Stimulated activated CD8-positive, alpha-beta memory T cell treated with anti-CD3 and anti-CD28 coated beads, Interleukin-4, amount 100 ng/mL, for 4 hours (primary cell): Measurements from ENCODE around the gene CA10.

Experiments used
- DNase-seq, 2 donors: peaks; one replicate each; pipeline ENCODE4 v3.0.0-alpha.2; 2020; ENCODE audit warnings: low read depth in 2 of 2, low spot score in 1 of 2

CA10 gene

DNA sequence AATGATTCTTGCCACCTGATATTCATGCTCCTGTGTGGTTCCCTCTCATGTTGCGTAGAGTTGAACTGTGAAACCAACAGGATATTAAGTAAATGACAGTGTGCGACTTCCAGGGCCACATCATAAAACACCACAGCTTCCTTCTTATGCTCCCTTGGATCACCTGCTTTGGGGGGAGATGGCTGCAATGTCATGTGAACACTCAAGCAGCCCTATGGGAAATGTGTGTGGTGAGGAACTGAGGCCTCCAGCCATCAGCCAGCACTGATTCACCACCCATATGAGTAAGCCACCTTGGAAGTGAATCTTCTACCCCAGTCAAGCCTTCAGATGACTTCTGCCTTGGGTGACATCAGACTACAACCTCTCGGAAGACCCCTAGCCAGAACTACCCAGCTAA, 470.6 kb downstream of the CA10 start:
- DNase-seq: no peak

DNA sequence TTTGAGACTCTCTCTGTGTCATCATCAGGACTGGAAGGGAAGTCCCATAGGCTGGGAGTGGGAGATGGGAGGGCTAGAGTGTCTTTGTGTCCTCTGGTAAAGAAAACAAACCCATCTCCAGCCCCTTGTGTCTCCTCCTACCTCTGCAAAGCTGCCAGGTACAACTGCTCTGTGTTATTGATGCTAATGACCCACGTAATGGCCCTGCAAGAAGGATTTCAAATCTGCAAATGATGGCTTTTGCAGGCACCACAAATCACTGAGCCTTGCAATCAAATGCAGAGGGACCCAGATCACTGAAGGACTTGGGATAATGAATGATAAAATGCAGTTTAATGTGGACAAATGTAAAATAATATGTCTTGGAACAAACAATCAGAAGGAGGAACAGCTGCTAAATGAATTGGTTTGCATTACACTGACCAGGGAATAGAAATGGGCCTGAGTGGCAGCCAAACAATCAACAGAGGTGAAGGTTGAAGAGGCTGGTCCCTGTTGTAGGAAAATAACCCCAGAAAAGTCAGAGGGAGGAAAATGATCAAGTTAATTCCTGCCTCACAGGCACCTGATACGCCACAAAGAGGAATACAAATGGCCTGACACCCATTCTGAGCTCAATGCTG, 473.1 kb downstream of the CA10 start:
- DNase-seq: no peak

DNA sequence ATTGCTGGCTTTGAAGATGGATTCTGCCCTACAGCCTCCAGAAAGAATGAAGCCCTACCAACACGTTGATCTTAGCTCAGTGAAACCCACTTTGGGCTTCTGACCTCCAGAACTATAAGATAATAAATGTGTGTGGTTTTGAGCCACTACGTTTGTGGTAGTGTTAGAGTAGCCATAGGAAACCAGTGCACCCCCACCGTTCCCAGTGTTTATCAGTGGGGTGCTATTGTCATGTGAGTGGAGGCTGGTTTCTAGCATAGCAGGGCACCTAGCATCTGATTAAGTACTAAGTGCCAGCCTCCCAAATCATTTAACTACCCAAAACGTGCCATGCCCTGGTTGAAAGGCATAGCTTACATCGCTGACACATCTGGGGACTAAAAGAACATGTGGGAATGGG, 474.3 kb downstream of the CA10 start:
- no peak for DNase-seq

DNA sequence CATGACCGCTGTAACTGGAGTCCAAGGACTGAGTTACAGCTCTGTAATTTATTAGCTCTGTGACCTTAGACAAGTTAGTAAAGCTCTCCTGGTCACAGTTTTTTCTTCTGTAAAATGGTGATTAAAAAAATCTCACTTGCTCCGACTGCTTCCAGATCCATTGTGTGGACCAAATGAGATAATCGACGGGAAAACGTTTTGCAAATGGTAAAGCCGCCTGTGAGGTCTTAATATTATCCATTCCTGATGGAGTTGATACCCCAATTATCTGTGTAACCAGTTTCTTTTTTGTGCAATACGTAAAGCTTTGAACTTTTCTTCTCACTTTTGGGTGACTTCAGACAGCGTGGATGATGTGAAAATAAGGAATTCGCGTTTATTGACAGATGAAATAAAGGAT, 475.2 kb downstream of the CA10 start:
- DNase-seq: no peak

GRCh38 chr17:51682115-51682514, 476.4 kb downstream of the CA10 start:
- no peak for DNase-seq

DNA sequence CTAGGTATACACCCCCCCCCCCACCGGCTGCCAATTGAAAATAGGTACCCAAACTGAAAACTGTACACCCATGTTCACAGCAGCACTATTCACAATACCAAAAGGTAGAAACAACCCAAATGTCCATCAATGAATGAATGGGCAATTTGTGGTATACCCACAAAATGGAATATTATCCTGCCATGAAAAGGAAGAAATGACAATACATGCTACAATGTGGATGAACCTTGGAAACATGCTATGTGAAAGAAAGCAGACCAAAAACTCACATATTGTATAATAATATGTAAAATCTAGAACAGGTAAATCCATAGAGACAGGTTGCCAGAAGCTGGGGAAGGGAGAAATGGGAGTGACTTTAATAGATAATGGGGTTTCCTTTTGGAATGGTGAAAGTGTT, 480.6 kb downstream of the CA10 start:
- no peak for DNase-seq

- no peak for DNase-seq
Observed at GRCh38 chr17:51676691-51677487, 481.6 kb downstream of the CA10 start.

DNA sequence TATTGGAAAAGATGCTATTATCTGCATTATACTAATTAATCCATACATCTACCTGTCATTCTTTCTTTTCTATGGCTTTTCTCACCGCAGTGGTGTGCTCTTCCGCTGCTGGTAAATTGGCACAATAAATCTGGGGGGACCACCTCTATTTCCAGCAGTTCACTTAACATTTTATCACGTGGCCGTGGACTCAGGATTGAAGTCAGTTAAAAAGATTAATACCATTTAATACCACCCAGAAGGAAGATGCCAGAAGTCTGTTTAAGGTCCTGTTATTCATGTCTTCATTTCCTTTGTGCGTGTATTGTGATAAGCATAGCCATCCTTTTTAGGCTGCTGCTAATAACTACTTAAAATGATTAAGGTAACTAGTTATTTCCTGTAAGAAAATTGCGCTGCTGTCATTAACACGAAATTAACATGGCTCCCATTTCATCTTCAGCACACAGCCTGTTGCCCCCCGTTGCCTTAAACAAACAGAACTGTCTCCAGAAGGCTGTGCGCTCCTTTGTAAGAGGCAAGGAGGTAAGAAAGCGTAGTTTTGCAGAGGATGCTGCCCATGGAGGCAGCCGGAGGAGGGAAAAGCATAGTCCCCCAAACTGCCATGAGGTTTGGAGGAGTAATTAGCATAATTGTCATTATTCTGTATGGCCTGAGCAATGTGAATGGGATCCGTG, 483.8 kb downstream of the CA10 start:
- DNase-seq: no peak

DNA sequence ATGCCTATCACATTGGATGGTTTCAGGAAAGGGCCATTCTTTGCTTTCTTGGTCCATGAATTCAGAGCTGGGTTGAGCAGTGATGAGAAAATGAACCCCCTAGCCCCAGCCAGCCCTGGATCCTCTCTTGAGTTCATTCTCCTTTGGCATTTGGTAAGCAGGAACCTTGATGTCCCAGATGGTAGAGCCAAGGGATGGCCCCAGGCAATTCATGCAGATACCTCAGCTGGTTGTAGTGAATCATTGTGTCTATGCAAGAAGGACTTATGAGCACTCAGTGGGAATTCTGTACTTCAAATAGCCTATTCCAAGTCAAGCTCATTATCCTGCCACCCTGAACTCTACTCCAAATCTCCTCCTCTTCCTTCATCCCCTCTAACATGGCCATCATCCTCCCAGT, 485.4 kb downstream of the CA10 start:
- DNase-seq: no peak

GRCh38 chr17:51672065-51672464, 486.4 kb downstream of the CA10 start:
- DNase-seq: no peak

- no peak for DNase-seq
Observed at GRCh38 chr17:51670899-51671298, 487.6 kb downstream of the CA10 start.

- DNase-seq: no peak
Observed at GRCh38 chr17:51668963-51669246, 489.6 kb downstream of the CA10 start.

DNA sequence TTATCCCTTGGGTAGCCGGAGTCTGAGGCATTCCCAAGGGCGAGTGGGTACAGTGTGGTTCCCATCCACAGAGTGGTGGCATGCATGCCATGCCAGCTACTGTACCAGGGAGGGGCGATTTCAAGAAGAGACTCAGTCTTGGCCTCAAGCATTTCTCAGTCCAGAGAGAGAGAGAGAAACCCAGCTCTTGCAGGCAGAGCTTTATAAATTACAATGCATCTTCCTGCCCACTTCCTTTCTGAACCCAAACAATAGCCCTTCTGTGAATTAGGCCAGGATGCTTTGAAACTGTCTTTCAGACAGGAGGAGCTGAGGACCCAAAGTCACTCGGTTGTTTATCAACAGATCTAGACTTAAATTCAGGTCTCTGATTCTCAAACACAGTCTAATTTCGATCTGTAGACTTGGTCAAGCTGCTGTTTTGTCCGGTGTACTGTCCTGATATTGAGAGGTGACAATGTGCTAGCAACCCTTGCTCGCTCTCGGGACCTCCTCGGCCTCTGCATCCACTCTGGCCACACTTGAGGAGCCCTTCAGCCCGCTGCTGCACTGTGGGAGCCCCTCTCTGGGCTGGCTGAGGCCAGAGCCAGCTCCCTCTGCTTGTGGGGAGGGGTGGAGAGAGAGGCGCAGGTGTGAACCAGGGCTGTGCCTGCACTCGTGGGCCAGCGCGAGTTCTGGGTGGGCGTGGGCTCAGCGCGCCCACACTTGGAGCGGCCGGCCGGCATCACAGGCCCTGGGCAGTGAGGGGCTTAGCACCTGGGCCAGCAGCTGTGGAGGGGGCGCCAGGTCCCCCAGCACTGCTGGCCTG, 490.2 kb downstream of the CA10 start:
- no peak for DNase-seq

- no peak for DNase-seq
Observed at GRCh38 chr17:51667706-51668083, 490.8 kb downstream of the CA10 start.

- no peak for DNase-seq
Observed at GRCh38 chr17:51666971-51667705, 491.4 kb downstream of the CA10 start.

- no peak for DNase-seq
Observed at GRCh38 chr17:51662204-51663056, 496.1 kb downstream of the CA10 start.

DNA sequence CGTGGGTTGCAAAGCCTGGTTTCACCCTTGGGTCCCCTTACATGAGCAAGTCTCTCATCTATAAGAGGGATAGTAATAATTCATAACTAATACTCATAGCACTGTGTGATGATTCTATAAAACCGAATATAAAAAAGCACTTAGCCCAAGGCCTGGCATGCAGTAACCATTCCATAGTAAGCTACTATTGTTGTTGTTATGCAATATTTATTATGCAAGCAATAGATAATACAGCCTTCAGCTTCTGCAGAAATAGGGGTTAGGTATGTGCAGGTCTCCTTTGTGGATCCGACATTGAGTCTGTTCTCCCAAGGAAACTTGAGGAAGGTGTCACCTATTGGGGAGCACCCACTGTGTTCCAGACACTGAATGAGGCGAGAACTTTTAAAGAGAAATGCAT, 497.1 kb downstream of the CA10 start:
- no peak for DNase-seq

DNA sequence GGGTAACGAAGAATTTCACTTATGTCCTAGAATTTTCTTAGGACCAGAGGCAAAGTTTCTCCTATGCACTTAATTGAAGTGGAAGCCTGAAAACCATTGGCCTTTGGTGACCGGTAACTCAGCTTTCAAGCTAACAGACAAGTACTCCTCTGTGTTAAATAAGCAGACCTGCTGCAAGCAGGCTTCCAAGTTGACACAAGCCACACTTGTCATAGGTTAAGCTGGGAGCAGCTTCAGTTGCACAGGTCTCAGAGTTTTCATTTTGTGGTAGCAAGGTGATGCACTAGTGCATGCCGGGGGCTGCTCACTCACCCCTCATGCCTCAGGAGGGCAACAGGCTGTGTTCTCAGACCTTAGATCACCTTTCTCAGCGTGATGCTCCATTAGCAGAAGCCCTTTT, 498.2 kb downstream of the CA10 start:
- DNase-seq: no peak

GRCh38 chr17:51657224-51657623, 501.3 kb downstream of the CA10 start:
- no peak for DNase-seq

- no peak for DNase-seq
Observed at GRCh38 chr17:51653878-51654277, 504.6 kb downstream of the CA10 start.
